AG10803 (cell line): ENCODE results near the gene CTSG.
"Not testable (repeated sequence)": the region's sequence is repeated elsewhere in the genome, so short reads cannot be mapped to it uniquely, and the experiment has no call there.

Experiments used
- DNase-seq: peaks from one replicate; pipeline ENCODE4 v3.0.0; 2010; ENCODE audit warnings: low read depth
- H3K4me3 ChIP-seq: 2 replicates; pipeline ENCODE4 v1.5.1; 2011; ENCODE audit warnings: mild to moderate bottlenecking, low read length, control low read depth
- CTCF ChIP-seq: conservative IDR thresholded peaks from 2 replicates; pipeline ENCODE4 v1.5.1; 2011; ENCODE audit warnings: mild to moderate bottlenecking, low read length, control low read depth, inconsistent platforms

The CTSG gene

DNA sequence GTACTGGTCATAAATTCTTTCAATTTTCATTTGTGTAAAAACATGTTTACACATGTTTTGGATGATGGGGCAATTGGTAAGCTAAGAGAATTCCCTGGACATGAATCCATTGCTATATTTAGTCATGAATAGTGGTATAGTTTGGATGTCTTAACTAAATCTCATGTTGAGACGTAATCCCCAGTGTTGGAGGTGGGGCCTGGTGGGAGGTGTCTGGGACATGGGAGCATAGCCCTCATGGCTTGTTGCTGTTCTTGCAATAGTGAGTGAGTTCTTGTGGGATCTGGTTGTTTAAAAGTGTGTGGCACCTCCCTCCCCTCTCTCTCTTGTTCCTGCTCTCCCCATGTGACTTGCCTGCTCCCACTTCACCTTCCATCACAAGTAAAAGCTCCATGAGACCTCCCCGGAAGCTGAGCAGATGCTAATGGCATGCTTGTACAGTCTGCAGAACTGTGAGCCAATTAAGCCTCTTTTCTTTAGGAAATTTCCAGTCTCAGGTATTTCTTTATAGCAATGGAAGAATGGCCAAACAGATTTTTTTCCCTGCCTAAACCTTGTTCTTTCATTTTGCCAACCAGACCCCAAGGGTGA is 33.6 kb downstream of the CTSG start:
- no peak overlapping the region for H3K4me3 ChIP-seq
- no peak for DNase-seq
- TF ChIP-seq CTCF, result no peak

- H3K4me3 ChIP-seq, result no peak overlapping the region
- TF ChIP-seq CTCF, result no peak
- no peak for DNase-seq
These were observed 40.3 kb downstream of the CTSG start for GRCh38 chr14:24535737-24536136.

DNA sequence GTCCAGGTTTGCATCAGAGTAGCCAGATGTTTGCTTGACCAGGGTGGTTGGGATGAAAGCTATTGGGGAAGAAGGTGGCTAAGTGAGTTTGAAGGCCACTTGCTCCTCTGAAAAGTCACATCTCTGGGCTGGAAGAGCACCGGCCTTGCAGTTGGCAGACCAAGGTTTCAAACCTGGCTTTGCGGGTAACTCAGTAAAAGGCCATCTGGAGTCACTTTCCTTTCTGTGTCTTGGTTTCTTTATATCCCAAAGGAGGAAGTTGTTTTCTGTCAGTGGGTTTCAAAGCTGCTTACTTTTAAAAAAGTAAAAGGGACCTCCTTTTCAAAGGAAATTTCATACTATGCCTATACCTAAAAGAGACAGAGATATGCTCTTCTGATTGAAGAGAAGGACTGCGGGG is 41.8 kb downstream of the CTSG start:
- no peak overlapping the region for H3K4me3 ChIP-seq
- no peak for DNase-seq
- no peak for TF ChIP-seq CTCF

GRCh38 chr14:24525877-24526620 is 50.0 kb downstream of the CTSG start:
- not testable (repeated sequence) for DNase-seq, H3K4me3 ChIP-seq
